HCT116 (cell line): ENCODE measurements around the gene FRS2.

ENCODE experiments used
- CEBPB ChIP-seq: IDR thresholded peaks from 2 replicates; pipeline ENCODE4 v1.6.1; 2012; ENCODE audit warnings: low read depth
- EZH2 ChIP-seq: fragments of 200-600 bp; sonication (generic); IDR thresholded peaks from 2 replicates; pipeline ENCODE4 v1.6.1; 2017; ENCODE audit warnings: antibody characterized with exemption, mixed run types
- FOSL1 ChIP-seq: IDR thresholded peaks from 2 replicates; pipeline ENCODE4 v1.6.1; 2012; ENCODE audit warnings: low read depth
- POLR2A ChIP-seq: IDR thresholded peaks from 2 replicates; pipeline ENCODE4 v1.7.0; 2011; ENCODE audit warnings: borderline replicate concordance; ENCODE audit not compliant: insufficient read depth, insufficient read length; ENCODE audit errors: extremely low read depth
- POLR2AphosphoS5 ChIP-seq: IDR thresholded peaks from 2 replicates; pipeline ENCODE4 v1.6.1; 2011; ENCODE audit warnings: mild to moderate bottlenecking, low read depth, low read length, moderate library complexity
- RAD21 ChIP-seq: IDR thresholded peaks from 2 replicates; pipeline ENCODE4 v1.6.1; 2012; ENCODE audit warnings: low read depth, mild to moderate bottlenecking
- TCF7L2 ChIP-seq: IDR thresholded peaks from 2 replicates; pipeline ENCODE4 v1.7.0; 2011; ENCODE audit warnings: borderline replicate concordance, inconsistent platforms; ENCODE audit not compliant: insufficient read depth, insufficient read length; ENCODE audit errors: extremely low read depth
- YY1 ChIP-seq: IDR thresholded peaks from 2 replicates; pipeline ENCODE4 v1.6.1; 2011; ENCODE audit warnings: low read length, low read depth, moderate library complexity, mild to moderate bottlenecking; ENCODE audit not compliant: insufficient replicate concordance; ENCODE audit errors: extremely low read depth
- ZFX ChIP-seq: fragments of 450-650 bp; IDR thresholded peaks from 2 replicates; pipeline ENCODE4 v1.6.1; 2017
- TF ChIP-seq, protein P1 (sequence below): IDR thresholded peaks from 2 replicates; pipeline ENCODE4 v1.6.1; 2012; ENCODE audit warnings: low read depth
- TF ChIP-seq, protein P2 (sequence below), 3 experiments: fragments of 200-600 bp in 1 of 3; sonication (generic) in 1 of 3; IDR thresholded peaks in 2 of 3; conservative IDR thresholded peaks in 1 of 3; 2 replicates each; pipeline ENCODE4 v1.5.1; 2012 to 2017; ENCODE audit warnings: low read depth in 2 of 3, low read length in 2 of 3, antibody characterized with exemption in 1 of 3, borderline replicate concordance in 1 of 3, control low read depth in 1 of 3, mild to moderate bottlenecking in 1 of 3, mixed read lengths in 1 of 3, mixed run types in 1 of 3, moderate library complexity in 1 of 3; ENCODE audit not compliant: insufficient read depth in 1 of 3
- TF ChIP-seq, protein P3 (sequence below): IDR thresholded peaks from 2 replicates; pipeline ENCODE4 v1.6.1; 2011; ENCODE audit warnings: mild to moderate bottlenecking, low read length, moderate library complexity; ENCODE audit not compliant: insufficient replicate concordance; ENCODE audit errors: extremely low read depth
- TF ChIP-seq, protein P4 (sequence below): IDR thresholded peaks from 2 replicates; pipeline ENCODE4 v1.6.1; 2012

DNA sequence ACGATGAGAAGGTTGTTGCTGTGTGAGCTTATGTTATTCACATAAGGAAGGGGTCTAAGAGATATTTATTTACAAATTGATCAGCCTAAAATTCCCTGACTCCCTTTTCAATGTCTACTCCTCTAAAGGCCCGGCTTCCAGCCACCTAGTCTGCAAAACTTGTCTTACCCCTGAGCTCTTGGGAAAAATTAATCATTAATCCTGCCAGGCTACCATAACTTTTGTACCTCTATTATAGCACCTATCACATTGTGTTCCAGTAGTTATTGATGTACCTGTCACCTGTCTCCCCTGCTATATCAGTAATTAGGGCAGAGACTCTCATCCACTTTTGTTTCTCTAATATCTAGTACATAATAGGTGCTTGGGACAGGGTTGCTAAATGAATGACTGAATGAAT is 29.3 kb upstream of the FRS2 start:
- no peak for TF ChIP-seq EZH2
- TF ChIP-seq POLR2A = no peak
- TF ChIP-seq, protein P1, sequence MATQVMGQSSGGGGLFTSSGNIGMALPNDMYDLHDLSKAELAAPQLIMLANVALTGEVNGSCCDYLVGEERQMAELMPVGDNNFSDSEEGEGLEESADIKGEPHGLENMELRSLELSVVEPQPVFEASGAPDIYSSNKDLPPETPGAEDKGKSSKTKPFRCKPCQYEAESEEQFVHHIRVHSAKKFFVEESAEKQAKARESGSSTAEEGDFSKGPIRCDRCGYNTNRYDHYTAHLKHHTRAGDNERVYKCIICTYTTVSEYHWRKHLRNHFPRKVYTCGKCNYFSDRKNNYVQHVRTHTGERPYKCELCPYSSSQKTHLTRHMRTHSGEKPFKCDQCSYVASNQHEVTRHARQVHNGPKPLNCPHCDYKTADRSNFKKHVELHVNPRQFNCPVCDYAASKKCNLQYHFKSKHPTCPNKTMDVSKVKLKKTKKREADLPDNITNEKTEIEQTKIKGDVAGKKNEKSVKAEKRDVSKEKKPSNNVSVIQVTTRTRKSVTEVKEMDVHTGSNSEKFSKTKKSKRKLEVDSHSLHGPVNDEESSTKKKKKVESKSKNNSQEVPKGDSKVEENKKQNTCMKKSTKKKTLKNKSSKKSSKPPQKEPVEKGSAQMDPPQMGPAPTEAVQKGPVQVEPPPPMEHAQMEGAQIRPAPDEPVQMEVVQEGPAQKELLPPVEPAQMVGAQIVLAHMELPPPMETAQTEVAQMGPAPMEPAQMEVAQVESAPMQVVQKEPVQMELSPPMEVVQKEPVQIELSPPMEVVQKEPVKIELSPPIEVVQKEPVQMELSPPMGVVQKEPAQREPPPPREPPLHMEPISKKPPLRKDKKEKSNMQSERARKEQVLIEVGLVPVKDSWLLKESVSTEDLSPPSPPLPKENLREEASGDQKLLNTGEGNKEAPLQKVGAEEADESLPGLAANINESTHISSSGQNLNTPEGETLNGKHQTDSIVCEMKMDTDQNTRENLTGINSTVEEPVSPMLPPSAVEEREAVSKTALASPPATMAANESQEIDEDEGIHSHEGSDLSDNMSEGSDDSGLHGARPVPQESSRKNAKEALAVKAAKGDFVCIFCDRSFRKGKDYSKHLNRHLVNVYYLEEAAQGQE = no peak
- TF ChIP-seq, protein P2, sequence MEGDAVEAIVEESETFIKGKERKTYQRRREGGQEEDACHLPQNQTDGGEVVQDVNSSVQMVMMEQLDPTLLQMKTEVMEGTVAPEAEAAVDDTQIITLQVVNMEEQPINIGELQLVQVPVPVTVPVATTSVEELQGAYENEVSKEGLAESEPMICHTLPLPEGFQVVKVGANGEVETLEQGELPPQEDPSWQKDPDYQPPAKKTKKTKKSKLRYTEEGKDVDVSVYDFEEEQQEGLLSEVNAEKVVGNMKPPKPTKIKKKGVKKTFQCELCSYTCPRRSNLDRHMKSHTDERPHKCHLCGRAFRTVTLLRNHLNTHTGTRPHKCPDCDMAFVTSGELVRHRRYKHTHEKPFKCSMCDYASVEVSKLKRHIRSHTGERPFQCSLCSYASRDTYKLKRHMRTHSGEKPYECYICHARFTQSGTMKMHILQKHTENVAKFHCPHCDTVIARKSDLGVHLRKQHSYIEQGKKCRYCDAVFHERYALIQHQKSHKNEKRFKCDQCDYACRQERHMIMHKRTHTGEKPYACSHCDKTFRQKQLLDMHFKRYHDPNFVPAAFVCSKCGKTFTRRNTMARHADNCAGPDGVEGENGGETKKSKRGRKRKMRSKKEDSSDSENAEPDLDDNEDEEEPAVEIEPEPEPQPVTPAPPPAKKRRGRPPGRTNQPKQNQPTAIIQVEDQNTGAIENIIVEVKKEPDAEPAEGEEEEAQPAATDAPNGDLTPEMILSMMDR (IDR thresholded peaks at IDR 0.05 in 2 of 3, conservative IDR thresholded peaks at IDR 0.05 in 1 of 3; ENCODE audit: borderline replicate concordance in 1 of 3, insufficient read depth in 1 of 3, low read depth in 2 of 3, low read length in 2 of 3) = no peak
- TF ChIP-seq, protein P3, sequence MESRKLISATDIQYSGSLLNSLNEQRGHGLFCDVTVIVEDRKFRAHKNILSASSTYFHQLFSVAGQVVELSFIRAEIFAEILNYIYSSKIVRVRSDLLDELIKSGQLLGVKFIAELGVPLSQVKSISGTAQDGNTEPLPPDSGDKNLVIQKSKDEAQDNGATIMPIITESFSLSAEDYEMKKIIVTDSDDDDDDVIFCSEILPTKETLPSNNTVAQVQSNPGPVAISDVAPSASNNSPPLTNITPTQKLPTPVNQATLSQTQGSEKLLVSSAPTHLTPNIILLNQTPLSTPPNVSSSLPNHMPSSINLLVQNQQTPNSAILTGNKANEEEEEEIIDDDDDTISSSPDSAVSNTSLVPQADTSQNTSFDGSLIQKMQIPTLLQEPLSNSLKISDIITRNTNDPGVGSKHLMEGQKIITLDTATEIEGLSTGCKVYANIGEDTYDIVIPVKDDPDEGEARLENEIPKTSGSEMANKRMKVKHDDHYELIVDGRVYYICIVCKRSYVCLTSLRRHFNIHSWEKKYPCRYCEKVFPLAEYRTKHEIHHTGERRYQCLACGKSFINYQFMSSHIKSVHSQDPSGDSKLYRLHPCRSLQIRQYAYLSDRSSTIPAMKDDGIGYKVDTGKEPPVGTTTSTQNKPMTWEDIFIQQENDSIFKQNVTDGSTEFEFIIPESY = no peak
- no peak for TF ChIP-seq TCF7L2
- no peak for TF ChIP-seq CEBPB
- TF ChIP-seq ZFX = no peak
- no peak for TF ChIP-seq RAD21
- no peak for TF ChIP-seq FOSL1
- TF ChIP-seq POLR2AphosphoS5 = no peak
- no peak for TF ChIP-seq YY1
- TF ChIP-seq, protein P4, sequence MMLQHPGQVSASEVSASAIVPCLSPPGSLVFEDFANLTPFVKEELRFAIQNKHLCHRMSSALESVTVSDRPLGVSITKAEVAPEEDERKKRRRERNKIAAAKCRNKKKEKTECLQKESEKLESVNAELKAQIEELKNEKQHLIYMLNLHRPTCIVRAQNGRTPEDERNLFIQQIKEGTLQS = no peak
